Heart right ventricle (tissue), 16 donors: ENCODE results near the gene PRKRA. TPM values are rescaled to one million over a fixed set of nuclear protein-coding genes. Genes with fewer than 3 reads are reported as not detected.
"Not testable (repeated sequence)": the region's sequence is repeated elsewhere in the genome, so short reads cannot be mapped to it uniquely, and the experiment has no call there.

ENCODE experiments used
- ATAC-seq, 8 donors: fragments of 200-7000 bp; cut with Tn5 transposase; one replicate each; pipeline ENCODE4 v1.9.1; 2020; ENCODE audit warnings: mild to moderate bottlenecking in 8 of 8, moderate library complexity in 8 of 8, moderate number of reproducible peaks in 1 of 8
- DNase-seq, 2 donors: peaks; one replicate each; pipeline ENCODE4 v3.0.0-alpha.2; 2020
- H3K27ac ChIP-seq, 10 donors: fragments of 200-600 bp; sonication (generic) in 2 of 10; one replicate each; pipeline versions ENCODE4 v1.5.0 to v1.8.0; 2020 to 2022; ENCODE audit warnings: mild to moderate bottlenecking in 3 of 10
- H3K27me3 ChIP-seq, 7 donors: fragments of 200-600 bp; one replicate each; pipeline ENCODE4 v1.8.0; 2021 to 2022; ENCODE audit warnings: mild to moderate bottlenecking in 2 of 7
- H3K36me3 ChIP-seq, 9 donors: fragments of 200-600 bp; sonication (generic) in 1 of 9; one replicate each; pipeline versions ENCODE4 v1.5.0 to v1.8.0; 2020 to 2022; ENCODE audit warnings: mild to moderate bottlenecking in 2 of 9
- H3K4me1 ChIP-seq, 9 donors: fragments of 200-600 bp; sonication (generic) in 1 of 9; one replicate each; pipeline versions ENCODE4 v1.5.0 to v1.8.0; 2020 to 2022; ENCODE audit warnings: mild to moderate bottlenecking in 4 of 9
- H3K4me3 ChIP-seq, 10 donors: fragments of 200-600 bp; sonication (generic) in 2 of 10; one replicate each; pipeline versions ENCODE4 v1.5.0 to v1.8.0; 2020 to 2022; ENCODE audit warnings: mild to moderate bottlenecking in 7 of 10, moderate library complexity in 2 of 10
- H3K9me3 ChIP-seq, 11 donors: fragments of 200-600 bp in 10 of 11; sonication (generic) in 2 of 11; one replicate each; pipeline versions ENCODE4 v1.5.0 to v1.8.0; 2013 to 2022; ENCODE audit warnings: mild to moderate bottlenecking in 2 of 11, control low read depth in 1 of 11, moderate library complexity in 1 of 11
- WGBS, 2 donors: extraction: QIAGEN DNeasy Blood & Tissue Kit; methylation state at CpG; one replicate each; pipeline ENCODE4 v1.1.7; 2013; ENCODE audit warnings: inconsistent platforms in 1 of 2; 5-methylcytosine and 5-hydroxymethylcytosine counted together
- intact Hi-C, 10 donors: fragments of 100-400 bp; cut with DNase I; formaldehyde crosslinking; loops; one replicate each; pipeline versions ENCODE4 v1.11.1 to v1.14.2; 2022
- polyA plus RNA-seq, 2 donors: library from polyadenylated mRNA; stranded (reverse); fragments of 200-250 nt; gene quantifications; one replicate each; pipeline ENCODE4 v1.2.3, GENCODE V29; 2013
- total RNA-seq, 10 donors: library from RNA; stranded (reverse); fragmentation: NEBNext Ultra II Directional in 3 of 10; extraction: Animal tissue kit (Norgen Biotek cat#: 25700) in 3 of 10; gene quantifications; one replicate each; pipeline versions ENCODE4 v1.2.1 to v1.2.4, GENCODE V29; 2021 to 2023
- TF ChIP-seq, protein P1 (sequence below), 9 donors: fragments of 200-600 bp; sonication (generic) in 2 of 9; IDR thresholded peaks; one replicate each; pipeline versions ENCODE4 v1.5.0 to v1.8.0; 2021 to 2022; ENCODE audit warnings: antibody characterized with exemption in 9 of 9, mild to moderate bottlenecking in 5 of 9, moderate library complexity in 1 of 9
- donor health status: Arrhythmogenic right ventricular cardiomyopathy.
- donor health status: ischemic (EF 13 %, LVEDD 7.1; RV severe dilation, severe dysfunction).
- donor health status: healthy with polysubstance abuse.
- donor health status: DM: no; HTN: yes; CAD: no.
- donor health status: DM: no; HTN: no; CAD: no.
- donor health status: ischemic (EF 25% LVEDD 6.9; RV normal size, moderate dysfunction).
- donor health status: ischemic (EF 25% LVEDD 5.7; RV mildly dilated, moderate dysfunction).
- donor health status: healthy.
- donor health status: DM: yes; HTN: yes; CAD: no.
- donor health status: Ischemic cardiomyopathy.
- donor health status: ischemic (EF 35%, LVEDD 5.7; RV mildly dilated, moderate dysfunction).
- donor health status: nonischemic (EF 11% LVEDD 7.7; RV severe dilation, severe dysfunction).
- donor health status: DM: yes; HTN: yes; CAD: no.
- donor health status: PGD.
- donor health status: ischemic (EF 29% LVEDD 5.4; RV normal size, mild dysfunction).
- donor health status: nonischemic (EF 23%, LVEDD 6.1; RV moderate dilation, normal function).

Gene PRKRA
- total and polyA plus RNA-seq, 12 donors, result 39.7 to 55.3 (median 43.9) TPM

DNA sequence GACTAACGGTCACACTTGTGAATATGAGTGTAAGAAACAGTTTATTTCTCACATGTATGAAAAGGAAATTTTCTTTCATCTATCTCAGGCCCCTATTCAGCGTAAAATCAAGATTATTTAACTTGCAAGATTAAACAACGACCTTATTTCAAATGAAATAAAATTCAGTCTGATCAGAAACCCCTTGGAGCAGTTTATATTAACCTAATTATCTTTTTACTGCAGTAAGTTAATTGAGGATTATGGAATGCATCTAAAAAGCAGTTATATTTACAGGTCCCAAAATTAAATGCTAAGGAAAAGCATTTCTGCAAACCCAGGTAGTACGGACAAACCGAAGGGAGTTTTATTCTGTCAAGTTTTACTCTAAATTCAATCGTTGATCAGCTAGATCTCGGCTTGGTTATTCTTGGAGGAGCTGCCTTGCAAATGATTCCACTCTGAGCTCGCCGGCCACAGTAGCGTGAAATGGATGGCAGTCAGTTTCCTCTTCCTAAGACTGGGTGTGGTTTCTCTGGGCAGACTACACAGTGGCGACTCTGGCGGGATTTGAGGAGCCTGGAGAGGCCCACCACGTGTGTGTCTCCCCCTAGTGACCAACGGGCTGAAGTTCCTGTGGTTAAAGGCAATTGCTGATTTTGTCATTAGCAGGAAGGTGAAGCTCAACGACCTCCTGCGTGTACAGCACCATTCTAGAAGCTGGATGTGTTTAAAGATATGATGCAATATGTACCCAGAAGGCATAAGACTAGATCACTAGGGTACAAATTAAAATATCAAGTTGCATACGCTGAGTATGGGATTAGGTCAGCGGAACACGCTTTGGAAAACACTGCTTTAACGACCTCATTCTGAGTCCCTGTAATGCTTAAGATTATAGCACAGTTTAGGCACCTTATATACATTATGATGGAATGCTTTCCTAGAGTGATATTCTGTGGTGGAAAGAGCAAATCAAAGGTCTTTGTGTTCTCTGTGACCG, 36.4 kb downstream of the PRKRA start:
- WGBS, 2 donors, result 17% methylated on average over 21 of the region's 21 CpGs
- ATAC-seq (peak; percentile 95 to 98 (median 96)), DNase-seq (peak; percentile 82 to 93)
- intact Hi-C loops, result loop anchor here in 8 of 10 donors (1.0 to 10.0 kb wide), 6 partner anchors 17 to 302 kb away; partner anchors contain the start of gene RBM45 (in 7 of the 8)
- Histone ChIP-seq H3K36me3 (peaks cover 0 to 6% (median 0%) of the 10 kb centered on the region in 9 donors), H3K4me1 (peaks cover 0 to 23% (median 9%) of the 10 kb centered on the region in 9 donors), H3K9me3 (no peaks in the 10 kb centered on the region), H3K27ac (peak overlapping the region; percentile 77 to 98 (median 93)), H3K4me3 (peak overlapping the region; percentile 32 to 83 (median 69)), H3K27me3 (no peaks in the 10 kb centered on the region)
- TF ChIP-seq, protein P1, sequence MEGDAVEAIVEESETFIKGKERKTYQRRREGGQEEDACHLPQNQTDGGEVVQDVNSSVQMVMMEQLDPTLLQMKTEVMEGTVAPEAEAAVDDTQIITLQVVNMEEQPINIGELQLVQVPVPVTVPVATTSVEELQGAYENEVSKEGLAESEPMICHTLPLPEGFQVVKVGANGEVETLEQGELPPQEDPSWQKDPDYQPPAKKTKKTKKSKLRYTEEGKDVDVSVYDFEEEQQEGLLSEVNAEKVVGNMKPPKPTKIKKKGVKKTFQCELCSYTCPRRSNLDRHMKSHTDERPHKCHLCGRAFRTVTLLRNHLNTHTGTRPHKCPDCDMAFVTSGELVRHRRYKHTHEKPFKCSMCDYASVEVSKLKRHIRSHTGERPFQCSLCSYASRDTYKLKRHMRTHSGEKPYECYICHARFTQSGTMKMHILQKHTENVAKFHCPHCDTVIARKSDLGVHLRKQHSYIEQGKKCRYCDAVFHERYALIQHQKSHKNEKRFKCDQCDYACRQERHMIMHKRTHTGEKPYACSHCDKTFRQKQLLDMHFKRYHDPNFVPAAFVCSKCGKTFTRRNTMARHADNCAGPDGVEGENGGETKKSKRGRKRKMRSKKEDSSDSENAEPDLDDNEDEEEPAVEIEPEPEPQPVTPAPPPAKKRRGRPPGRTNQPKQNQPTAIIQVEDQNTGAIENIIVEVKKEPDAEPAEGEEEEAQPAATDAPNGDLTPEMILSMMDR (IDR thresholded peaks at IDR 0.05), result peak; percentile 83 to 95 (median 91)

DNA sequence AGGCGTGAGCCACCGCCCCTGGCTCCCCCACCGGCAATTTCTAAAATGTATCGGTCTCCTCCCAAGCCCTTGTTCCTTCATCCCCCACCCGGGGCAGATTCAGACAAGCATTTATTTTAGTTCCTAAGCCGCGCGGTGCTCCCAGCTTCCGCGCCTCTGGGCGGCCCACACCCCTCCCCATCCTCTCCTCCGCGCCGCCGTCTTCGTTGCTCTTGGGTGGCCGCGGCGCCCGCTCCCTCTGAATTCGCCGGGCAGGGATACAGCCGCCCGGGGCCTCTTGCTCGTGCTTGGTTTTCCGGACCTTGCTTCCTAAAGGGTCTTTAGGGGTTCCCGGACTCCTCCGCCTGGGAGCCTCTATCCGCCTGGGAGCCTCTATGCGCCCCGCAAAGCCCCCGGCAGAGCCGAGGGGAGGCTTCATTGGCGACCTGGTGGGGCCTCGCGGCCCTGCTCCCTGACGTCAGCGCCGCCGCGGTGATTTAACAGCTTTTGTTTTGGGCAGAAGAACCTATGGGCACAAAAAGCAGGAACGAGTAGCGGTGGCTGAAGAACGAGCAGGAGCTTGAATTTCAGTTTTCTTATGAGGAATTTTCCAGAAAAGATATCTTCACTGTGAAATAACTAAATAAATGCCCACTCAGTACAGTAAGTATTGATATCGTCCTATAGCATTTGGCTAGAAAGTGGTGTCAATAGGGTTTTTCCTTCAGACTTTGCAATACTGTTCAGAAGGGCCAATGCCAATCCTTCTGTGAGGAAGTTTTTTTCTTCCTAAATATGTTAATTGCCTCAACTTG, 37.3 kb downstream of the PRKRA start:
- 0 to 1% methylated on average over 45 of the region's 45 CpGs for WGBS, 2 donors
- Histone ChIP-seq H3K27me3 (no peaks in the 10 kb centered on the region), H3K36me3 (peaks cover 0 to 4% (median 0%) of the 10 kb centered on the region in 9 donors), H3K27ac (peak overlapping the region; percentile 77 to 98 (median 93)), H3K4me1 (peaks cover 0 to 23% (median 9%) of the 10 kb centered on the region in 9 donors), H3K9me3 (no peaks in the 10 kb centered on the region), H3K4me3 (peak overlapping the region; percentile 32 to 83 (median 69))
- intact Hi-C loops, result loop anchor here in 8 of 10 donors (1.0 to 10.0 kb wide), 6 partner anchors 16 to 301 kb away; partner anchors contain the start of gene RBM45 (in 7 of the 8)
- TF ChIP-seq, protein P1 (IDR thresholded peaks at IDR 0.05), result peak in 2 of 9 donors; percentile 5 to 14
- peak; percentile 67 to 75 for DNase-seq
- ATAC-seq, result peak; percentile 85 to 94 (median 90)

DNA sequence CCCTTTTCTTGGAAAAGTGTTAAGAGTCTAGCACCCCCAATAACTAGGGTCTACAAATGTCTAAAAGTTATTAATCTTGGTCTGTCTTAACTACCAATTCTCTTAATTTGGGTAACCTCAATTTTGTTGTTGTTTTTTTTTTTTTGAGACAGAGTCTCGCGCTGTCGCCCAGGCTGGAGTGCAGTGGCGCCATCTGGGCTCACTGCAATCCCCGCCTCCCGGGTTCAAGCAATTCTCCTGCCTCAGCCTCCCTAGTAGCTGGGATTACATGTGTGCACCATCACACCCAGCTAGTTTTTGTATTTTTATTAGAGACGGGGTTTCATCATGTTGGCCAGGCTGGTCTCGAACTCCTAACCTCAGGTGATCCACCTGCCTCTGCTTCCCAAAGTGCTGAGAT, 38.5 kb downstream of the PRKRA start:
- intact Hi-C loops, result loop anchor here in 8 of 10 donors (5.0 to 10.0 kb wide), 4 partner anchors 108 to 300 kb away; partner anchors contain the start of gene RBM45 (in 7 of the 8)
- peaks cover 0 to 23% (median 9%) of the 10 kb centered on the region in 9 donors for H3K4me1 ChIP-seq
- H3K27ac ChIP-seq, H3K9me3 ChIP-seq, DNase-seq, H3K4me3 ChIP-seq, H3K27me3 ChIP-seq, H3K36me3 ChIP-seq, ATAC-seq: not testable (repeated sequence)
- WGBS, 2 donors, result 97 to 98% methylated on average over 8 of the region's 8 CpGs

DNA sequence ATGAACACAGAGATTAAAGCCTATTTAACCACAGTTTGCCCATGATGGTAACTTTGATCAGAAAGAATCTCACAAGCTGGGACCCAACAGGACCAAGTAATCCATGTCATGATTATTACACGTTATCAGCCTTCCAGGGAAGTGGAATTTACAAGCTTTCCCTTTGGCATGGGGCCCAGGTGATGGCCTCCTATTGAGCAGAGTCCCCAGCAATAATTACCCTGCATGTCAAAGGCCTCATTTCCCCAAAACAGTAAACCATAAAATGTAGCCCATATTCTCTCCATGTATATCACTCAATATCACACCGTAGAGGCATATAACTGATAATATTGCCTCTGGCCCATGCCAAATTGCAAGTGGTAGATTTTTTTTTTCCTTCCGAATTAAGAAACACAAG, 38.9 kb downstream of the PRKRA start:
- H3K27ac ChIP-seq, result no peak overlapping the region
- H3K4me3 ChIP-seq, result no peak overlapping the region
- intact Hi-C loops, result loop anchor here in 8 of 10 donors (5.0 to 10.0 kb wide), 4 partner anchors 107 to 300 kb away; partner anchors contain the start of gene RBM45 (in 7 of the 8)
- no peaks in the 10 kb centered on the region for H3K27me3 ChIP-seq
- peaks cover 0 to 23% (median 9%) of the 10 kb centered on the region in 9 donors for H3K4me1 ChIP-seq
- TF ChIP-seq, protein P1 (IDR thresholded peaks at IDR 0.05), result no peak
- 78 to 87% methylated on average over 3 of the region's 3 CpGs for WGBS, 2 donors
- no peaks in the 10 kb centered on the region for H3K36me3 ChIP-seq
- ATAC-seq (no peak), DNase-seq (no peak)
- no peaks in the 10 kb centered on the region for H3K9me3 ChIP-seq
